Naive thymus-derived CD8-positive, alpha-beta T cell (primary cell): ENCODE measurements around the gene PRKD1. TPM values are rescaled to one million over a fixed set of nuclear protein-coding genes. Genes with fewer than 3 reads are reported as not detected.
"Not testable (repeated sequence)": the region's sequence is repeated elsewhere in the genome, so short reads cannot be mapped to it uniquely, and the experiment has no call there.

Experiments
- ATAC-seq, 2 donors: fragments of 150-1000 bp; cut with Tn5 transposase in 1 of 2; sonication (Bioruptor Pico), chemical (Tn5 transposase) in 1 of 2; 1 replicate in 1 of 2; 2 replicates in 1 of 2; pipeline ENCODE4 v1.10.0; 2021; ENCODE audit warnings: mild to moderate bottlenecking in 2 of 2, moderate library complexity in 2 of 2
- POLR2A ChIA-PET: fragments of 350-600 bp; sonication (Branson Sonifier 250); formaldehyde crosslinking; loops from one replicate; lab custom pipeline; 2021; ENCODE audit warnings: antibody characterized with exemption; lab: Charles Lee
- DNase-seq, 10 donors: peaks; one replicate each; pipeline versions ENCODE4 v3.0.0 to v3.0.0-alpha.2; 2020 to 2022
- H3K27ac Mint-ChIP-seq, 10 donors: one replicate each; pipeline ENCODE4 v1.8.0; 2020 to 2022; ENCODE audit warnings: mild to moderate bottlenecking in 10 of 10, mixed read lengths in 10 of 10, moderate library complexity in 4 of 10, inconsistent platforms in 1 of 10
- H3K27me3 Mint-ChIP-seq, 5 donors: one replicate each; pipeline ENCODE4 v1.8.0; 2021 to 2022; ENCODE audit warnings: mixed read lengths in 5 of 5
- H3K36me3 Mint-ChIP-seq, 3 donors: one replicate each; pipeline ENCODE4 v1.8.0; 2020 to 2022; ENCODE audit warnings: mixed read lengths in 3 of 3, mild to moderate bottlenecking in 2 of 3, inconsistent platforms in 1 of 3
- H3K4me1 Mint-ChIP-seq, 4 donors: one replicate each; pipeline ENCODE4 v1.8.0; 2021 to 2022; ENCODE audit warnings: mixed read lengths in 4 of 4
- H3K4me3 Mint-ChIP-seq, 10 donors: one replicate each; pipeline ENCODE4 v1.8.0; 2020 to 2022; ENCODE audit warnings: mild to moderate bottlenecking in 10 of 10, mixed read lengths in 10 of 10, moderate library complexity in 6 of 10, inconsistent platforms in 1 of 10
- H3K9me3 Mint-ChIP-seq, 9 donors: one replicate each; pipeline ENCODE4 v1.8.0; 2020 to 2022; ENCODE audit warnings: mixed read lengths in 9 of 9, mild to moderate bottlenecking in 3 of 9, inconsistent platforms in 1 of 9, moderate library complexity in 1 of 9
- polyA plus RNA-seq, 3 donors: library from polyadenylated mRNA; unstranded; fragments of 300-500 nt; fragmentation: Illumina TruSeq; gene quantifications; one replicate each; pipeline ENCODE4 v1.2.3, GENCODE V29; 2021
- total RNA-seq, 8 experiments: library from RNA in 2 of 8; stranded (reverse) in 2 of 8; gene quantifications; one replicate each; pipeline ENCODE4 v1.2.3 and lab custom pipeline; 2021 to 2026

PRKD1 gene
- total and polyA plus RNA-seq, 5 experiments from 2014 or later: not detected

GRCh38 chr14:29705801-29706200 lies 221.8 kb downstream of the PRKD1 start:
- ATAC-seq (no peak), DNase-seq (no peak)
- H3K4me1 Mint-ChIP-seq: no peaks in the 10 kb centered on the region
- H3K27ac Mint-ChIP-seq: no peak overlapping the region
- no peaks in the 10 kb centered on the region for H3K27me3 Mint-ChIP-seq
- no peaks in the 10 kb centered on the region for H3K36me3 Mint-ChIP-seq
- POLR2A ChIA-PET: no interaction called here
- H3K4me3 Mint-ChIP-seq: no peak overlapping the region
- peaks cover 3 to 50% (median 10%) of the 10 kb centered on the region in 9 donors for H3K9me3 Mint-ChIP-seq

GRCh38 chr14:29689597-29689996 lies 238.1 kb downstream of the PRKD1 start:
- H3K36me3 Mint-ChIP-seq, H3K27ac Mint-ChIP-seq, POLR2A ChIA-PET, H3K4me3 Mint-ChIP-seq, ATAC-seq, H3K27me3 Mint-ChIP-seq, H3K4me1 Mint-ChIP-seq, DNase-seq: not testable (repeated sequence)
- H3K9me3 Mint-ChIP-seq: peaks cover 3 to 28% (median 14%) of the 10 kb centered on the region in 9 donors

GRCh38 chr14:29687866-29688265 lies 239.8 kb downstream of the PRKD1 start:
- H3K27me3 Mint-ChIP-seq: no peaks in the 10 kb centered on the region
- POLR2A ChIA-PET: no interaction called here
- H3K4me1 Mint-ChIP-seq: no peaks in the 10 kb centered on the region
- no peak for ATAC-seq
- H3K9me3 Mint-ChIP-seq: peaks cover 3 to 28% (median 14%) of the 10 kb centered on the region in 9 donors
- H3K36me3 Mint-ChIP-seq: no peaks in the 10 kb centered on the region
- no peak overlapping the region for H3K27ac Mint-ChIP-seq
- DNase-seq: no peak
- H3K4me3 Mint-ChIP-seq: no peak overlapping the region

GRCh38 chr14:29687071-29687765 lies 240.4 kb downstream of the PRKD1 start:
- POLR2A ChIA-PET: no interaction called here
- no peaks in the 10 kb centered on the region for H3K4me1 Mint-ChIP-seq
- peaks cover 3 to 34% (median 14%) of the 10 kb centered on the region in 9 donors for H3K9me3 Mint-ChIP-seq
- no peak for DNase-seq
- no peak overlapping the region for H3K4me3 Mint-ChIP-seq
- no peak for ATAC-seq
- no peaks in the 10 kb centered on the region for H3K27me3 Mint-ChIP-seq
- H3K27ac Mint-ChIP-seq: no peak overlapping the region
- H3K36me3 Mint-ChIP-seq: no peaks in the 10 kb centered on the region

GRCh38 chr14:29684926-29685325 lies 242.7 kb downstream of the PRKD1 start:
- Mint-ChIP-seq H3K9me3 (peaks cover 0 to 32% (median 9%) of the 10 kb centered on the region in 9 donors), H3K27ac (no peak overlapping the region), H3K27me3 (no peaks in the 10 kb centered on the region), H3K4me1 (no peaks in the 10 kb centered on the region), H3K4me3 (no peak overlapping the region), H3K36me3 (no peaks in the 10 kb centered on the region)
- ATAC-seq (no peak), DNase-seq (no peak)
- POLR2A ChIA-PET: no interaction called here

DNA sequence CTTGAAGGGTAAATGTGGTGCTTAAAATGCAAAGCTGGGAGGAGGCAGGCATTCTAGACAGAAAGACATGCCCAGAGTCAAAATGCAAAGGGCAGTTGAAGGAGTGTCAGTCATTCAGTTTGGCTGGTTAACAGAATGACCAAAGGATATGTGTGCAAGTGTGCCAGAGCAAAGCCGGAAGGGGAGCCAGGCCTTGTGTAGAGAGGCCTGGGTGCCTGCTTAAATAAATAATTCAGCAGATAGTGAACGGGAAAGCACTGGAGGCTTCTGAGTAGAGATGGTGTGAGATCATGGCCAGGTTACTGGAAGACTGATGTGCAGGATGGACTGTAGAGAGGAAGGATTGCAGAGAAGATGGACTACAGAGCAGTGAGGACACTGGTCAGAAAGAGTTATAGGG lies 244.9 kb downstream of the PRKD1 start:
- POLR2A ChIA-PET: no interaction called here
- H3K4me3 Mint-ChIP-seq: no peak overlapping the region
- H3K4me1 Mint-ChIP-seq: no peaks in the 10 kb centered on the region
- ATAC-seq (no peak), DNase-seq (no peak)
- H3K9me3 Mint-ChIP-seq: peaks cover 0 to 31% (median 3%) of the 10 kb centered on the region in 9 donors
- H3K27ac Mint-ChIP-seq: no peak overlapping the region
- H3K36me3 Mint-ChIP-seq: no peaks in the 10 kb centered on the region
- H3K27me3 Mint-ChIP-seq: no peaks in the 10 kb centered on the region

DNA sequence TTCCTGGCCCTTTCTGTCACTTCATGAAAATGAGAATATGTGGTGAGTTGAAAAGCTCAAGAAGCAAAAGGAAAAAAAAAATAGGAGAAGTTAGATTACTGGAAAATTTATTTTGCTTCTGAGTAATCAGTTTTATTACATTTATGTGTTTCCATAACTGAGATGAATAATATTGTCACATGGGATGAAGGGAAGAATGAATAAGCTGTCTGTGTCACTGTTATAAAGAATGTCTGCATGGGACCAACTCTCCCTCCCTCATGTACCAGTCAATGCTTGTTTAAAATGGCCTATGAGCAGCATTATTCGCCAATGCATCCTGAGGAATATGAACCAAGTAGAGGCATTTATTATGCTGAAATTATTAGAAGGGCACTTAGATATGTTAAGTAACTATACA lies 246.3 kb downstream of the PRKD1 start:
- Mint-ChIP-seq H3K27ac (no peak overlapping the region), H3K27me3 (no peaks in the 10 kb centered on the region), H3K36me3 (no peaks in the 10 kb centered on the region), H3K9me3 (peaks cover 0 to 31% (median 3%) of the 10 kb centered on the region in 9 donors), H3K4me1 (no peaks in the 10 kb centered on the region), H3K4me3 (no peak overlapping the region)
- no peak for ATAC-seq
- DNase-seq: no peak
- POLR2A ChIA-PET: no interaction called here

DNA sequence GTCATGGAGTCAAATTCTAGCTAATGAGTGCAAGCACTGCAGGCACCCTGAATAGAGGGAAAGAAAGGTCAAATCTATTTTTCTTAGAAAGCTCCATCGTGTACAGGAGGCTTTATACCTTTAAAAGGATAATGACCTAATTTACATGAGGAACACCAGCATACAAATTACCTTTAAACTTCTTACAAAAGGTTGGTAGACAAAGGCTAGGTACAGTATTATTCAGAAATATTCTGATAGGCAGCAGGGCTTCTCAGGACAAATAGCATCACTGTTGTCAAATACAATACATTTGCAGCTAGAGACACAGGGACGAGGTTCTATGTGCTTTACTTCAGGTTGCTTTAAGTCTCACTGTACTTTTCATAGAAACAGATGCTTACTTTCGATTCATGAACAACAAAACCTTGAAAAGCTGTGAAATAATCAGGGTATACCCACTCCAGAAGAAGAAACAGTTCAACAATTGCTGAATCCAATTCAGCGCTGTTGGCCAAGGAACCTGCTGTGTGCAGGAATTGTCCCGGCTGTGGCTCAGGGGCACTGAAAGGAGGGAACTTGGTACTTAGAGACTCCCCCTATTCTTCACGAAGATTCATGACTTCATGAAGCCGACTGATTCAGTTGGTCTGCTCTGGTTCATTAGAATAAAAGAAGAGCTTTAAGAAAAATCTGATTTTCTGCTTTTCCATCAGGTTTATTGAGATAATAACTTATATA lies 252.9 kb downstream of the PRKD1 start:
- DNase-seq (no peak), ATAC-seq (no peak)
- H3K27ac Mint-ChIP-seq: no peak overlapping the region
- H3K27me3 Mint-ChIP-seq: no peaks in the 10 kb centered on the region
- POLR2A ChIA-PET: no interaction called here
- H3K36me3 Mint-ChIP-seq: no peaks in the 10 kb centered on the region
- H3K9me3 Mint-ChIP-seq: peaks cover 0 to 13% (median 7%) of the 10 kb centered on the region in 9 donors
- H3K4me3 Mint-ChIP-seq: no peak overlapping the region
- H3K4me1 Mint-ChIP-seq: peaks cover 0 to 2% (median 0%) of the 10 kb centered on the region in 4 donors

DNA sequence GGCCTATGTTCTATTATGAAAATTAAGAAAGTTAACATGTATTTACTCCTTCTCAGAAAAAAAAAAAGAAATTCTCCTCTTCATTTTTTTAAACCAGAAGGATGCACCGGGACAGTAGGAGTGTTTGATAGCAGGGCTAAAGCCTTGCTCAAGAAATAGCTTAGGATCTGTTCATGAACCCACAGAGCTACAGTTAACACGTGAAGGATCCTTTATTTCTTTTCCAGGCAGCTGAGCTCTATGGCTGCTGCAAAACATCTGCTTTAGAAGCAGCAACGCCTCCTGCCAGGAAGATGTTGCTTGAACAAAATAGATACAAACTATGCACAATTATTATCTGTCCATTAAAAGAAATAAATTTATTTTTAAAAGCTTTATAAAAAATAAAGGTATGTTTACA lies 254.8 kb downstream of the PRKD1 start:
- POLR2A ChIA-PET: no interaction called here
- Mint-ChIP-seq H3K27ac (no peak overlapping the region), H3K27me3 (no peaks in the 10 kb centered on the region), H3K4me1 (peaks cover 0 to 2% (median 0%) of the 10 kb centered on the region in 4 donors), H3K4me3 (no peak overlapping the region), H3K9me3 (peaks cover 0 to 13% (median 2%) of the 10 kb centered on the region in 9 donors), H3K36me3 (no peaks in the 10 kb centered on the region)
- ATAC-seq (no peak), DNase-seq (no peak)

DNA sequence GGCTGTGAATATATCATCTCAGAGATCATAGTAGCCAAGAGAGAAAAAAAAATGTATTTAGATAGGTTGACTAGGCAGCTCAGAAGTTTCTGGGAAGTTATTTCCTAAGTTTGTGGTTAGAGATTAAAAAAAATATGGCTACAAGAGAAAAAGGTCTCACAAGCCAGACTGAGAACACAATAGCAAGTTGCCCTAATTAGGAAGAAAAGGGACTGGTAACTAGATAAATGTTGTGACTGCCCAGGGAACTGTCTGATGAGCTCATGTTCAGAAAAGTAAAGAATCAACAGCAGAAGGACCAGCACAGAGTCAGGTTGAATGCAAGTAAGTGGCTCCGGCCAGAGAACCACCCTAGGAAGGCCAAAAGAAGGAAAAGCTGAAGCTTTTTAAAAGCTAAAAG lies 256.6 kb downstream of the PRKD1 start:
- H3K27me3 Mint-ChIP-seq: no peaks in the 10 kb centered on the region
- POLR2A ChIA-PET: no interaction called here
- peaks cover 0 to 15% (median 2%) of the 10 kb centered on the region in 9 donors for H3K9me3 Mint-ChIP-seq
- H3K27ac Mint-ChIP-seq: no peak overlapping the region
- H3K36me3 Mint-ChIP-seq: no peaks in the 10 kb centered on the region
- ATAC-seq (no peak), DNase-seq (no peak)
- no peak overlapping the region for H3K4me3 Mint-ChIP-seq
- peaks cover 0 to 2% (median 0%) of the 10 kb centered on the region in 4 donors for H3K4me1 Mint-ChIP-seq

DNA sequence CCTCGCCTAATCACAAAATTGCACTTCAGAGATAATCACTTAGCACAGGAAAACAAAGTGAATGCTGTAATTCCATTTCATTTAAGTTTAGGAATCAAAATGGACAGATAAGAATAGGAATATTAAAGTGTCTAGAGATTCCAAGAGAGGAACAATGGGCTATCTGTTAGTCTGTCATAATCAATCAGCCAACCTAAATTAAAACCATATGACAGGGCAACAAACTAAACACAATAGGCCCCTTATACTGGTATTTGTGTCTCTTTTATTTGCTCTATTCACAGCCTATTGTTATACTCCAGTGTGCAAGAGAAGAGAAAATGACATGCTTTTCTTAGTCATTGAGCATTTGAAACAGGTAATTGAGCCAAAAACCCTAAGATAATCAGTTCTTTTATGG lies 259.4 kb downstream of the PRKD1 start:
- POLR2A ChIA-PET: no interaction called here
- Mint-ChIP-seq H3K36me3 (no peaks in the 10 kb centered on the region), H3K27me3 (no peaks in the 10 kb centered on the region), H3K4me1 (no peaks in the 10 kb centered on the region), H3K27ac (no peak overlapping the region), H3K9me3 (peaks cover 0 to 15% (median 3%) of the 10 kb centered on the region in 9 donors), H3K4me3 (no peak overlapping the region)
- ATAC-seq: no peak
- DNase-seq: no peak

DNA sequence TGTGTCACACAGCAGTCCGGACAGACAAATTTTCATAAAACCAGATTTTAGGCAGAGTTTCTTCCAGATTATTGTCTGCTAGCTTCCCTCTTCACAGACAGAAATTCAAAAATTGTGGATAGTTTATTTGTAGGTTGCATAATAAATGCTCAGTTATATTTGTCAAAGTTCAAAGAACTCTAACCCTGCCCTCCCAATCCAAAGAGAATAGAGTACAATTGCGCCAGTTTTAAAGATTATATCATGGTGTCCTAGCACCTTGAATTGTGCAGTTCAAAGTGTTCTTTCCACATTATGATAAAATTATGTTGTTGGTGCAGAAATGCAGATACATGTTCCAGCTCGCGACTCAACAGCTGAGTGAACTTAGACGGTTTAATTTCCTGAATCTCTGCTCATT lies 263.1 kb downstream of the PRKD1 start:
- POLR2A ChIA-PET: no interaction called here
- Mint-ChIP-seq H3K36me3 (no peaks in the 10 kb centered on the region), H3K9me3 (peaks cover 0 to 10% (median 1%) of the 10 kb centered on the region in 9 donors), H3K27me3 (no peaks in the 10 kb centered on the region), H3K4me1 (no peaks in the 10 kb centered on the region), H3K4me3 (no peak overlapping the region), H3K27ac (no peak overlapping the region)
- ATAC-seq (no peak), DNase-seq (no peak)

GRCh38 chr14:29663281-29663801 lies 264.3 kb downstream of the PRKD1 start:
- H3K27ac Mint-ChIP-seq: no peak overlapping the region
- no peaks in the 10 kb centered on the region for H3K36me3 Mint-ChIP-seq
- DNase-seq (no peak), ATAC-seq (no peak)
- H3K9me3 Mint-ChIP-seq: peaks cover 0 to 8% (median 1%) of the 10 kb centered on the region in 9 donors
- no peaks in the 10 kb centered on the region for H3K4me1 Mint-ChIP-seq
- H3K27me3 Mint-ChIP-seq: no peaks in the 10 kb centered on the region
- no peak overlapping the region for H3K4me3 Mint-ChIP-seq
- POLR2A ChIA-PET: no interaction called here
